Ectodermal cell (in vitro differentiated cells): Measurements from ENCODE around the gene MAN2C1.

Experiments used
- H3K27ac ChIP-seq: 2 replicates; pipeline ENCODE4 v1.7.0; 2013; ENCODE audit warnings: mild to moderate bottlenecking, low read depth, low read length; ENCODE audit not compliant: insufficient read depth, poor library complexity, severe bottlenecking
- H3K27me3 ChIP-seq: 2 replicates; pipeline ENCODE4 v1.7.0; 2013; ENCODE audit warnings: mild to moderate bottlenecking, low read length; ENCODE audit not compliant: insufficient read depth, control insufficient read depth, poor library complexity, severe bottlenecking
- H3K36me3 ChIP-seq: one replicate; pipeline ENCODE4 v1.7.0; 2013; ENCODE audit warnings: low read length; ENCODE audit not compliant: control insufficient read depth, insufficient read depth
- H3K4me1 ChIP-seq: one replicate; pipeline ENCODE4 v1.7.0; 2013; ENCODE audit warnings: low read length; ENCODE audit not compliant: control insufficient read depth, insufficient read depth
- H3K4me3 ChIP-seq: 2 replicates; pipeline ENCODE4 v1.7.0; 2013; ENCODE audit warnings: low read depth, low read length, control low read depth; ENCODE audit not compliant: insufficient read depth
- H3K9me3 ChIP-seq: 2 replicates; pipeline ENCODE4 v1.7.0; 2013; ENCODE audit warnings: mild to moderate bottlenecking, low read length, moderate library complexity; ENCODE audit not compliant: control insufficient read depth
- WGBS, 2 experiments: methylation state at CpG; one replicate each; pipeline ENCODE4 v1.1.7; 2013; ENCODE audit warnings: missing lambda C conversion rate in 2 of 2; 5-methylcytosine and 5-hydroxymethylcytosine counted together

The MAN2C1 gene

GRCh38 chr15:75371486-75371885 lies 3.1 kb upstream of the MAN2C1 start:
- Histone ChIP-seq H3K4me3 (no peak overlapping the region), H3K9me3 (no peaks in the 10 kb centered on the region), H3K36me3 (peaks cover 35% of the 10 kb centered on the region), H3K27ac (no peak overlapping the region), H3K4me1 (peaks cover 4% of the 10 kb centered on the region), H3K27me3 (no peaks in the 10 kb centered on the region)
- 89 to 93% methylated on average over 1 of the region's 1 CpG for WGBS, 2 experiments

GRCh38 chr15:75369897-75370581 lies 1.6 kb upstream of the MAN2C1 start:
- H3K36me3 ChIP-seq: peaks cover 31% of the 10 kb centered on the region
- H3K27me3 ChIP-seq: no peaks in the 10 kb centered on the region
- no peak overlapping the region for H3K27ac ChIP-seq
- no peak overlapping the region for H3K4me3 ChIP-seq
- no peaks in the 10 kb centered on the region for H3K9me3 ChIP-seq
- WGBS, 2 experiments: 92 to 94% methylated on average over 7 of the region's 7 CpGs
- H3K4me1 ChIP-seq: peaks cover 4% of the 10 kb centered on the region

GRCh38 chr15:75368689-75369239 lies 357 bp upstream of the MAN2C1 start:
- peak overlapping the region; percentile 91 for H3K27ac ChIP-seq
- H3K4me3 ChIP-seq: peak overlapping the region; percentile 80
- H3K4me1 ChIP-seq: peaks cover 4% of the 10 kb centered on the region
- 9 to 10% methylated on average over 23 of the region's 23 CpGs for WGBS, 2 experiments
- H3K27me3 ChIP-seq: no peaks in the 10 kb centered on the region
- peaks cover 23% of the 10 kb centered on the region for H3K36me3 ChIP-seq
- H3K9me3 ChIP-seq: no peaks in the 10 kb centered on the region

- Histone ChIP-seq H3K27me3 (no peaks in the 10 kb centered on the region), H3K4me1 (peaks cover 4% of the 10 kb centered on the region), H3K4me3 (peak overlapping the region; percentile 80), H3K9me3 (no peaks in the 10 kb centered on the region), H3K36me3 (peaks cover 23% of the 10 kb centered on the region), H3K27ac (no peak overlapping the region)
- WGBS, 2 experiments: 50 to 52% methylated on average over 7 of the region's 7 CpGs
These were observed 948 bp downstream of the MAN2C1 start for GRCh38 chr15:75367406-75367912.

DNA sequence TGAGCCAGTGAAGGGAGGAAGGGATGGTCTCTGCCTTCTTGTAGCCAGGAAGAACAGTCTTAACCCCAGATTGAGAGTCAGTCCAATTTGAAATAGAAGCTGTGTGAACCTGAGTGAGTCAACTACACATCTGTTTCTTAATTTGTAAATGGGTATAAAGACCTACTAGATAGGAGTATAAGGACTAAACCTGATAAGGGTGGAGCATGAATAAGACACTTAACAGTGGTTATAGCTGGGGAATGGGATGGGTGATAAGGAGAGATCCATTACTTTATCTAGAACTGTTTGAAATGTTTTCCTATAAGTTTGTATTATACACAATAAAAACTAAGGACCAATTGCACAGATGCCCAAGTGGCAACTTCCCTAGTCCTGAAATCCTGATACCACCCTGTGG lies 1.4 kb downstream of the MAN2C1 start:
- no peaks in the 10 kb centered on the region for H3K27me3 ChIP-seq
- no peak overlapping the region for H3K27ac ChIP-seq
- no peaks in the 10 kb centered on the region for H3K9me3 ChIP-seq
- peaks cover 20% of the 10 kb centered on the region for H3K36me3 ChIP-seq
- no peak overlapping the region for H3K4me3 ChIP-seq
- peaks cover 4% of the 10 kb centered on the region for H3K4me1 ChIP-seq

GRCh38 chr15:75366163-75366562 lies 2.2 kb downstream of the MAN2C1 start:
- 91 to 98% methylated on average over 3 of the region's 3 CpGs for WGBS, 2 experiments
- no peak overlapping the region for H3K27ac ChIP-seq
- no peak overlapping the region for H3K4me3 ChIP-seq
- H3K27me3 ChIP-seq: no peaks in the 10 kb centered on the region
- peaks cover 4% of the 10 kb centered on the region for H3K4me1 ChIP-seq
- peaks cover 12% of the 10 kb centered on the region for H3K36me3 ChIP-seq
- no peaks in the 10 kb centered on the region for H3K9me3 ChIP-seq

- Histone ChIP-seq H3K27me3 (no peaks in the 10 kb centered on the region), H3K36me3 (peaks cover 10% of the 10 kb centered on the region), H3K9me3 (no peaks in the 10 kb centered on the region), H3K4me1 (peaks cover 4% of the 10 kb centered on the region), H3K27ac (no peak overlapping the region), H3K4me3 (no peak overlapping the region)
- 96% methylated on average over 6 of the region's 6 CpGs for WGBS, 2 experiments
These were observed 3.5 kb downstream of the MAN2C1 start for GRCh38 chr15:75364881-75365280.

DNA sequence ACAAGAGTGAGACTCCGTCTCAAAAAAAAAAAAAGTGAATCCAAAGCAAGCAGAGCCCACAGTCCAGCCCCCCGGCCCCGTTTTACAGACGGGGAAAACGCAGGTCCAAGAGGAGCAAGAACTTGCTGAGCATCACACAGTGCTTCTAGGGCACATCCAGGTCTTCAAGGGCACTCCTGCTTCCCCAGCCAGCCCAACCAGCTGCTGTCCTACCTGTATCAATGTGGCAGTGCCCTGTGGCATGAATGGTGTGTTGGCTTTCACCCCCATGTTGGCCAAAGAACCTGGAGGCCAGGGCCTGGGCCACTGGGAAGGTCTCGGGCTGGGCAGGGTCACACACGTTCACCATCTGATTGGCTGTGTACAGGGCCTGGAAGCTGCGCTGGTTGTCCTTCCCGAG lies 4.6 kb downstream of the MAN2C1 start:
- Histone ChIP-seq H3K4me3 (no peak overlapping the region), H3K4me1 (no peaks in the 10 kb centered on the region), H3K27me3 (no peaks in the 10 kb centered on the region), H3K27ac (no peak overlapping the region), H3K36me3 (peaks cover 9% of the 10 kb centered on the region), H3K9me3 (no peaks in the 10 kb centered on the region)
- 94 to 97% methylated on average over 9 of the region's 9 CpGs for WGBS, 2 experiments

DNA sequence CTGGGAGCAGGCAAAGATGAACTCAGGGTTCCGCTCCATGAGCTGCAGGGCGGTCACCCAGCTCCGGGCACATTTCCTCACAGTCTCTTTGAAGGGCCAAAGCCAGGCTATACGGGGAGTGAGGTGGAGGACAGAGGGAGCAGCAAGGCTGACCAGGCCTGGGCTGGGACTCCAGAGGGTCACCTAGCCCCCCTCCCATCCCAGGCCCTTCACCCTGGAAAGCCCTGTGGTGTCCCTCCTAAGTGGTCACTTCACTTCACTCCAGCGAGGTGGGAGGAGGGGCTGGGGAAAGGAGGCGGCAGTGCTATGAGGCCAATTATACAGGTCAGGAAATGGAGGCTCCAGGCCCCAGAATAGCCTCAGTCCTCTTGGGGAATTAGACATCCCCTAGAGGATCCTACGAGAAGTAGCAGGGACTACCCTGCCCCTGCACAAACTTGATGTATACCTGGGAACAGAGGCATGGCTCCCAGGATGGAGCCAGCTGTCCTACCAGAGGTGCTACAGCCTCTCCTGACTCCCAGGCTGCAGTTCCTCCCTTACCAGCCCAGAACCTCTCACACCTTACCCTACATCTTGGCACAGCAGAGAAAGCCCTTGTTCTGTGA lies 5.7 kb downstream of the MAN2C1 start:
- H3K36me3 ChIP-seq: peaks cover 13% of the 10 kb centered on the region

GRCh38 chr15:75361989-75362641 lies 6.3 kb downstream of the MAN2C1 start:
- Histone ChIP-seq H3K36me3 (peaks cover 13% of the 10 kb centered on the region), H3K4me3 (no peak overlapping the region), H3K27me3 (no peaks in the 10 kb centered on the region), H3K9me3 (no peaks in the 10 kb centered on the region), H3K27ac (no peak overlapping the region), H3K4me1 (no peaks in the 10 kb centered on the region)
- WGBS, 2 experiments: 89 to 91% methylated on average over 13 of the region's 13 CpGs

More for the DNA sequence above, 5.7 kb downstream of the MAN2C1 start:
- Histone ChIP-seq H3K27me3 (no peaks in the 10 kb centered on the region), H3K4me1 (no peaks in the 10 kb centered on the region), H3K9me3 (no peaks in the 10 kb centered on the region), H3K4me3 (no peak overlapping the region), H3K27ac (no peak overlapping the region)
- 93 to 94% methylated on average over 7 of the region's 7 CpGs for WGBS, 2 experiments
